ENCODE data around the gene ZFAND6. TPM values are rescaled to one million over a fixed set of nuclear protein-coding genes. Genes with fewer than 3 reads are reported as not detected.
A peak's percentile ranks its signal among the peaks of the same experiment; 100 is the strongest.

Gene ZFAND6
- total RNA-seq, 1 donor from 2014 or later = 76.7 TPM

DNA sequence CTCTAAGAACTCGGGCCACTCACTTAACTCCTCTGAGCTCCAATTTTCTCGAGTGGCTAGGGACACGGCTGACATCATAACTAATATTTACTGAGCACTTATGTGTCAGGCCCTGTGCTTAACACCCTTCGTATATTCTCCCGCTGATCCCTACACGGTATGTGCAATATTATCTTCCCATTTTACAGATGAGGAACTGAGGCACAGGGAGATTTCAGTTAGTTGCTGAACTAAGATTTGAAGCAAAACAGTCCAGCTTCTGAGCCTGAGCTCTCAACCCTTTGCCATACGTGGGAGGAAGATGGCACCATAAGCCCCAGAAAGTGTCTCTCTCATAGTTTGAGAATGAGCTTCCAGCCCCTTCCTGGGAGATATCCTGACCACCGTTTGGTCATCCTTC lies 112.9 kb downstream of the ZFAND6 start:
- DNase-seq (no peak), ATAC-seq (no peak)
- intact Hi-C loops (cut with DNase I) = no loop called here
- Histone ChIP-seq H3K36me3 (peaks cover 16% of the 10 kb centered on the region), H3K27me3 (ENCODE audit: low read depth) (no peaks in the 10 kb centered on the region), H3K4me1 (no peaks in the 10 kb centered on the region), H3K9me3 (no peaks in the 10 kb centered on the region), H3K27ac (no peak overlapping the region), H3K4me3 (no peak overlapping the region)
- TF ChIP-seq, protein P1, sequence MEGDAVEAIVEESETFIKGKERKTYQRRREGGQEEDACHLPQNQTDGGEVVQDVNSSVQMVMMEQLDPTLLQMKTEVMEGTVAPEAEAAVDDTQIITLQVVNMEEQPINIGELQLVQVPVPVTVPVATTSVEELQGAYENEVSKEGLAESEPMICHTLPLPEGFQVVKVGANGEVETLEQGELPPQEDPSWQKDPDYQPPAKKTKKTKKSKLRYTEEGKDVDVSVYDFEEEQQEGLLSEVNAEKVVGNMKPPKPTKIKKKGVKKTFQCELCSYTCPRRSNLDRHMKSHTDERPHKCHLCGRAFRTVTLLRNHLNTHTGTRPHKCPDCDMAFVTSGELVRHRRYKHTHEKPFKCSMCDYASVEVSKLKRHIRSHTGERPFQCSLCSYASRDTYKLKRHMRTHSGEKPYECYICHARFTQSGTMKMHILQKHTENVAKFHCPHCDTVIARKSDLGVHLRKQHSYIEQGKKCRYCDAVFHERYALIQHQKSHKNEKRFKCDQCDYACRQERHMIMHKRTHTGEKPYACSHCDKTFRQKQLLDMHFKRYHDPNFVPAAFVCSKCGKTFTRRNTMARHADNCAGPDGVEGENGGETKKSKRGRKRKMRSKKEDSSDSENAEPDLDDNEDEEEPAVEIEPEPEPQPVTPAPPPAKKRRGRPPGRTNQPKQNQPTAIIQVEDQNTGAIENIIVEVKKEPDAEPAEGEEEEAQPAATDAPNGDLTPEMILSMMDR (IDR thresholded peaks at IDR 0.05) = no peak

DNA sequence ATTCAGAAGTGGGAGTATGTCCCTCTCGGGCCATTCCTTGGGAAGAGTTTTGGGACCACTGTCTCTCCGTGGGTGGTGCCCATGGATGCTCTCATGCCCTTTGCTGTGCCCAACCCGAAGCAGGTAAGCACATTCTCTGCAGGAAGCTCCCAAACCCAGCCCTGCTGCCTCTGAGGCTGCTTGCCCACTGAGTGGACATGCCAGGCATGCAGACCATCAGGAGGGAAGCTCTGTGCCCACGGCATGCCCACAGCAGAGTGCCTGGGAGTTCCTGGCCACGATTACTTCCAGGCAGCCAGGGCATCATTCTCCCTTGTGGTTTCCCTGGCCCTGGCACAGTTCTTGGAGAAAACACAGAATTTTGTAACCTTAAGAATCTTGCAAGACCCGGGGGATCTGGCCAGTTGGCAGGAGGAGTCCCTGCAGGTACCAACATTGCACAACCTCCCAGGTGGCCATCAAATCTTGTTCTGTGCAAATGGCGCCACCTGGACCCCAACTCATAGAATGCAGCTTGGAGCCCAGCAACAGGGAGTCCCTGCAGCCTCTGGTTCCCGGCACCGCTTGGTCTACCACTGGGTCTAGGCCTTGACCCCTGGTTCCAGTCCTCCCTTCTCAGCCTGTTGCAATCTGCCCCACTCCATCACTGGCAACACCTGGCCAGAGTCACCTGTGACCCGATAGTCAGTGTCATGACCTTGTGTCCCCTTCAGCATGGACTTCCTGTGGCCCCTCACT lies 113.7 kb downstream of the ZFAND6 start:
- DNase-seq (peak; percentile 79), ATAC-seq (peak; percentile 88 to 92)
- Histone ChIP-seq H3K27me3 (ENCODE audit: low read depth) (no peaks in the 10 kb centered on the region), H3K9me3 (no peaks in the 10 kb centered on the region), H3K27ac (no peak overlapping the region), H3K4me3 (no peak overlapping the region), H3K36me3 (peaks cover 13% of the 10 kb centered on the region), H3K4me1 (no peaks in the 10 kb centered on the region)
- intact Hi-C loops (cut with DNase I) = no loop called here
- TF ChIP-seq, protein P1 (IDR thresholded peaks at IDR 0.05) = peak; percentile 78

DNA sequence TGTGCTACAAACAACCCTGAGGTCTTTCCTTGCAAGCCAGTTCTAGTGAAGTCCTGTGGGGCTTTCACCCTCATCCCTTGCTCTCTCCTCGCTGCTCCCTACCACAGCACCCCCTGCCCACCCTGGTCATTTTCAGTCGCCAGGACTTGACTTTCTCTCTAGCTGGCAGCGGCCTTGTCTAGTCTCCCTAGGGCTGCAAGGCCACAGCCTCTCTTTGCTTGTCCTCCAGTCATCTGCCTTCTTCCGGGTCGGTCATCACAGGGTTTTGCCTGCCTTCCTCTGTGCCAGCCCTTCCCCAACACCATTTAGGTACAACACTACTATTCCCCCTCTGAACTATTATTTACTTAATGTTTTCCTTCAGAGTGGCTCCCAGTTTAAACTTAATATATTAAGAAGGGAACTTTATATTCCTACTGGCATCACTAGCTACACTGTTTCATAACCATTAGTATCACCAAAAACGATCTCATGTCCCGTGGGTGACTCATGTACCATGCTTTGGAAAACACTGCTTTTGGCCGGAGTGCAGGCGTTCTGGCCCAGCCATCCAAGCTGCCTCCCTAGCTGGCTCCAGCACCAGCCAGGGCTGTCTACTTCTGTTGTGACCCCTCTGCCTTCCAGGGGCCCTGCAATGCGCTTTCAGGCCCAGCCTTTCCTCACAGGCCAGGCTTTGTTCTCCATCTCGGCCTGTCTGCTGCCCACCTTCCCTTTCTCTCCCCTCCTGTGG lies 114.7 kb downstream of the ZFAND6 start:
- H3K4me1 ChIP-seq = no peaks in the 10 kb centered on the region
- peak in 1 of 2 donors; percentile 12 for ATAC-seq

DNA sequence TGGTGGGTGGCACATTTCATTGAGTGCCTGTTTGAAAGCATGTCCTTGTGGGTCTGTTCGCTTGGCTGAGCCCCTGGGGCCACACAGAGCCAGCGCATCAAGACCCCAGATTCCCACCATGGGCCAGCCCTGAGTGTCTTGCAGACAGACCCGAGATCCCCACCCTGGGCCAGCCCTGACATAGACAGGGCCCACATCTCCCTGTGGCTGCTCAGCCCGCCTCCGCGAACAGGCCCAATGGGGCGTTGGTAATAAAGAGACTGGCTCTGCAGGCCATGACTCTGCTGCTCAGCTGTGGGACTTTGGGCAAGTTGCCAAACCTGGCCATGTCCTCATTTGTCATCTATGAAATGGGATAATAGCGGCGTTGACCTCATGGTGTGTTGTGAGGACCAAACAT lies 116.0 kb downstream of the ZFAND6 start:
- Histone ChIP-seq H3K27me3 (ENCODE audit: low read depth) (no peaks in the 10 kb centered on the region), H3K4me1 (no peaks in the 10 kb centered on the region), H3K27ac (no peak overlapping the region), H3K4me3 (no peak overlapping the region), H3K9me3 (no peaks in the 10 kb centered on the region), H3K36me3 (peaks cover 14% of the 10 kb centered on the region)
- TF ChIP-seq, protein P1 (IDR thresholded peaks at IDR 0.05) = no peak
- intact Hi-C loops (cut with DNase I) = no loop called here
- DNase-seq = no peak
- no peak for ATAC-seq

More for the DNA sequence above, 114.7 kb downstream of the ZFAND6 start:
- no peak overlapping the region for H3K4me3 ChIP-seq
- H3K27ac ChIP-seq = no peak overlapping the region
- H3K27me3 ChIP-seq (ENCODE audit: low read depth) = no peaks in the 10 kb centered on the region
- TF ChIP-seq, protein P1 (IDR thresholded peaks at IDR 0.05) = no peak
- intact Hi-C loops (cut with DNase I) = no loop called here
- DNase-seq = no peak
- H3K9me3 ChIP-seq = no peaks in the 10 kb centered on the region
- peaks cover 7% of the 10 kb centered on the region for H3K36me3 ChIP-seq

DNA sequence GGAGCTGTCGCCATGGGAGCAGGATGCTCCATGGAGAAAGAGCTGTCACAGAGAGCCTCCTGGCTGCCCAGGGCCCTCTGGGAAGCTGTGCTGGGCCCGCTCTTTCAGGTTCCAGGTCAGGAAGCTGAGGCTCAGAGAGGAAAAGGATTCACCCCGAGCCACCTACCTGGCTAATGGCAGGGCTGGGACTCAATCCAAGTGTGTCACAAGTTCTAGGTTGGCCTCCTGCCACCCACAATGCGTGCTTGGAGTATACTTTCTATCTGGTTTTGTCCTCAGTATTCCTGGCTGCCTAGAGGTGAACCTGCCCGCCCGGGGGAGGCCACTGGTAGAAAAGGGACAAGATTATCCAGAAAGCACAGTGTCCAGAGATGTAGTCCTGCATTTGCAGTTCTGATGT lies 117.0 kb downstream of the ZFAND6 start:
- TF ChIP-seq, protein P1 (IDR thresholded peaks at IDR 0.05) = no peak
- no peak overlapping the region for H3K27ac ChIP-seq
- ATAC-seq (no peak), DNase-seq (no peak)
- intact Hi-C loops (cut with DNase I) = no loop called here
- H3K4me3 ChIP-seq = no peak overlapping the region
- no peaks in the 10 kb centered on the region for H3K4me1 ChIP-seq
- peaks cover 24% of the 10 kb centered on the region for H3K36me3 ChIP-seq
- no peaks in the 10 kb centered on the region for H3K27me3 ChIP-seq (ENCODE audit: low read depth)
- H3K9me3 ChIP-seq = no peaks in the 10 kb centered on the region

Measured in lower lobe of right lung (tissue), 2 donors.